Neural progenitor cell (in vitro differentiated cells): ENCODE measurements around the gene ARL6IP5. TPM values are rescaled to one million over a fixed set of nuclear protein-coding genes. Genes with fewer than 3 reads are reported as not detected.

Experiments used
- DNase-seq: peaks from one replicate; pipeline ENCODE4 v3.0.0-alpha.2; 2016; ENCODE audit warnings: low spot score
- H2AFZ ChIP-seq: fragments of 200-600 bp; sonication (generic); replicated peaks from 2 replicates; pipeline ENCODE4 v1.6.1; 2016; ENCODE audit warnings: antibody characterized with exemption
- H3F3A ChIP-seq: fragments of 200-600 bp; sonication (generic); 2 replicates; pipeline ENCODE4 v1.6.1; 2016; ENCODE audit warnings: antibody characterized with exemption, low read depth
- H3K27ac ChIP-seq: fragments of 200-600 bp; sonication (generic); 2 replicates; pipeline ENCODE4 v1.5.1; 2016; ENCODE audit warnings: mild to moderate bottlenecking
- H3K27me3 ChIP-seq: fragments of 200-600 bp; sonication (generic); 2 replicates; pipeline ENCODE4 v1.6.1; 2016; ENCODE audit warnings: mild to moderate bottlenecking, moderate library complexity
- H3K36me3 ChIP-seq: fragments of 200-600 bp; sonication (generic); 2 replicates; pipeline ENCODE4 v1.5.1; 2016
- H3K4me1 ChIP-seq: fragments of 200-600 bp; sonication (generic); 2 replicates; pipeline ENCODE4 v1.6.1; 2016; ENCODE audit warnings: mixed run types
- H3K4me2 ChIP-seq: fragments of 200-600 bp; sonication (generic); 2 replicates; pipeline ENCODE4 v1.6.1; 2016
- H3K4me3 ChIP-seq: fragments of 200-600 bp; sonication (generic); 2 replicates; pipeline ENCODE4 v1.5.1; 2016
- H3K79me2 ChIP-seq: fragments of 200-600 bp; sonication (generic); 2 replicates; pipeline ENCODE4 v1.6.1; 2016; ENCODE audit warnings: low read depth
- H3K9ac ChIP-seq: fragments of 200-600 bp; sonication (generic); 2 replicates; pipeline ENCODE4 v1.6.1; 2016
- H3K9me3 ChIP-seq: fragments of 200-600 bp; sonication (generic); 2 replicates; pipeline ENCODE4 v1.5.1; 2016; ENCODE audit warnings: low read depth
- H4K20me1 ChIP-seq: fragments of 200-600 bp; sonication (generic); 2 replicates; pipeline ENCODE4 v1.6.1; 2016; ENCODE audit warnings: low read depth
- H3K27ac Mint-ChIP-seq: 3 replicates; pipeline ENCODE4 v1.8.0; 2021; ENCODE audit warnings: mixed read lengths
- H3K27me3 Mint-ChIP-seq: 2 replicates; pipeline ENCODE4 v1.8.0; 2022; ENCODE audit warnings: low read depth, mild to moderate bottlenecking, inconsistent platforms, moderate library complexity, mixed read lengths; ENCODE audit not compliant: insufficient read depth
- H3K36me3 Mint-ChIP-seq: 3 replicates; pipeline ENCODE4 v1.8.0; 2021; ENCODE audit warnings: mixed read lengths
- H3K4me1 Mint-ChIP-seq: 3 replicates; pipeline ENCODE4 v1.8.0; 2021; ENCODE audit warnings: mixed read lengths
- H3K4me3 Mint-ChIP-seq: 3 replicates; pipeline ENCODE4 v1.8.0; 2021; ENCODE audit warnings: mild to moderate bottlenecking, moderate library complexity, mixed read lengths
- H3K9me3 Mint-ChIP-seq: 3 replicates; pipeline ENCODE4 v1.8.0; 2020; ENCODE audit warnings: mixed read lengths
- EZH2 ChIP-seq: fragments of 200-600 bp; sonication (generic); IDR thresholded peaks from 2 replicates; pipeline ENCODE4 v1.6.1; 2017; ENCODE audit warnings: antibody characterized with exemption, mild to moderate bottlenecking, moderate library complexity
- EZH2phosphoT487 ChIP-seq: fragments of 200-600 bp; sonication (generic); IDR thresholded peaks from 2 replicates; pipeline ENCODE4 v1.6.1; 2017; ENCODE audit warnings: antibody characterized with exemption
- total RNA-seq: library from RNA; depleted of rRNA; stranded (reverse); fragments of >200 nt; gene quantifications from 2 replicates; pipeline ENCODE4 v1.2.3, GENCODE V29; 2015; ENCODE audit warnings: low replicate concordance
- TF ChIP-seq, protein P1 (sequence below): fragments of 200-600 bp; sonication (generic); IDR thresholded peaks from 2 replicates; pipeline ENCODE4 v1.5.1; 2017; ENCODE audit warnings: antibody characterized with exemption, mild to moderate bottlenecking

The ARL6IP5 gene
- total RNA-seq, 1 donor from 2014 or later, result 72.4 TPM

DNA sequence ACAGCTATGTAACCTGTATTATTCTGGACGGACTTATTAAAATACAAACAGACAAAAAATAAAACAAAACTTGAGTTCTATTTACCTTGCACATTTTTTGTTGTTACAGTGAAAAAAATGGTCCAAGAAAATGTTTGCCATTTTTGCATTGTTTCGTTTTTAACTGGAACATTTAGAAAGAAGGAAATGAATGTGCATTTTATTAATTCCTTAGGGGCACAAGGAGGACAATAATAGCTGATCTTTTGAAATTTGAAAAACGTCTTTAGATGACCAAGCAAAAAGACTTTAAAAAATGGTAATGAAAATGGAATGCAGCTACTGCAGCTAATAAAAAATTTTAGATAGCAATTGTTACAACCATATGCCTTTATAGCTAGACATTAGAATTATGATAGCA, 20.6 kb downstream of the ARL6IP5 start:
- TF ChIP-seq EZH2 (no peak), EZH2phosphoT487 (no peak)
- TF ChIP-seq, protein P1, sequence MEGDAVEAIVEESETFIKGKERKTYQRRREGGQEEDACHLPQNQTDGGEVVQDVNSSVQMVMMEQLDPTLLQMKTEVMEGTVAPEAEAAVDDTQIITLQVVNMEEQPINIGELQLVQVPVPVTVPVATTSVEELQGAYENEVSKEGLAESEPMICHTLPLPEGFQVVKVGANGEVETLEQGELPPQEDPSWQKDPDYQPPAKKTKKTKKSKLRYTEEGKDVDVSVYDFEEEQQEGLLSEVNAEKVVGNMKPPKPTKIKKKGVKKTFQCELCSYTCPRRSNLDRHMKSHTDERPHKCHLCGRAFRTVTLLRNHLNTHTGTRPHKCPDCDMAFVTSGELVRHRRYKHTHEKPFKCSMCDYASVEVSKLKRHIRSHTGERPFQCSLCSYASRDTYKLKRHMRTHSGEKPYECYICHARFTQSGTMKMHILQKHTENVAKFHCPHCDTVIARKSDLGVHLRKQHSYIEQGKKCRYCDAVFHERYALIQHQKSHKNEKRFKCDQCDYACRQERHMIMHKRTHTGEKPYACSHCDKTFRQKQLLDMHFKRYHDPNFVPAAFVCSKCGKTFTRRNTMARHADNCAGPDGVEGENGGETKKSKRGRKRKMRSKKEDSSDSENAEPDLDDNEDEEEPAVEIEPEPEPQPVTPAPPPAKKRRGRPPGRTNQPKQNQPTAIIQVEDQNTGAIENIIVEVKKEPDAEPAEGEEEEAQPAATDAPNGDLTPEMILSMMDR, result no peak
- no peaks in the 10 kb centered on the region for H3K36me3 ChIP-seq
- H3K27ac ChIP-seq, result no peak overlapping the region
- H3K79me2 ChIP-seq, result no peaks in the 10 kb centered on the region
- H2AFZ ChIP-seq, result no peak overlapping the region
- Mint-ChIP-seq H3K27me3 (no peaks in the 10 kb centered on the region), H3K4me1 (peaks cover 3% of the 10 kb centered on the region), H3K27ac (no peak overlapping the region), H3K9me3 (no peaks in the 10 kb centered on the region), H3K36me3 (peaks cover 13% of the 10 kb centered on the region), H3K4me3 (no peak overlapping the region)
- H4K20me1 ChIP-seq, result no peaks in the 10 kb centered on the region
- H3K4me2 ChIP-seq, result no peak overlapping the region
- H3K4me3 ChIP-seq, result no peak overlapping the region
- H3K9me3 ChIP-seq, result no peaks in the 10 kb centered on the region
- no peak overlapping the region for H3K9ac ChIP-seq
- no peaks in the 10 kb centered on the region for H3F3A ChIP-seq
- DNase-seq, result no peak
- H3K27me3 ChIP-seq, result no peaks in the 10 kb centered on the region
- H3K4me1 ChIP-seq, result no peaks in the 10 kb centered on the region

DNA sequence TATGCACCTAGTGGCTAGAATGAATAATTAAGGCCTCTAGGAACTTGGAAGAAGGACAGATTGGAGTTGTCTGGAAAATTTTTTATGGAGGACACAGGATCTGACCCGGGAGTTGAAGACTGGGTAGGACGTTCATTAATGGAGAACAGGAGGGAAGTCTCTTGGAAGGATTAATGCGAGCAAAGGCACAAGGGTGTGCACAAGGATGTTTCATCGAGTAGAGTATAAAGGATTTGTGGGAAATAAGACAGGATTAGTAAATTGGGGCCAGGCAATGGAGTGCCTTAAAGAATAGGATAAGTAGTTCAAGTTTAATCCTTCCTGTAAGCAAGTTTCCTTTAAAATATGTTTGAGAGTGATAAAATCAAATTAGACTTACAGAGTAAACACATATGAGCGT, 23.1 kb downstream of the ARL6IP5 start:
- Mint-ChIP-seq H3K27me3 (no peaks in the 10 kb centered on the region), H3K27ac (no peak overlapping the region), H3K4me3 (no peak overlapping the region), H3K36me3 (peaks cover 8% of the 10 kb centered on the region), H3K9me3 (no peaks in the 10 kb centered on the region), H3K4me1 (peaks cover 3% of the 10 kb centered on the region)
- Histone ChIP-seq H3K27ac (no peak overlapping the region), H3K4me2 (no peak overlapping the region), H3K79me2 (no peaks in the 10 kb centered on the region), H4K20me1 (no peaks in the 10 kb centered on the region), H2AFZ (no peak overlapping the region), H3K4me3 (no peak overlapping the region), H3K9ac (no peak overlapping the region), H3F3A (no peaks in the 10 kb centered on the region), H3K4me1 (no peaks in the 10 kb centered on the region), H3K36me3 (no peaks in the 10 kb centered on the region), H3K9me3 (no peaks in the 10 kb centered on the region), H3K27me3 (no peaks in the 10 kb centered on the region)
- DNase-seq, result no peak
- TF ChIP-seq EZH2, result no peak
- no peak for TF ChIP-seq EZH2phosphoT487
- TF ChIP-seq, protein P1, result no peak

GRCh38 chr3:69108811-69109210, 24.1 kb downstream of the ARL6IP5 start:
- TF ChIP-seq EZH2phosphoT487 (no peak), EZH2 (no peak)
- TF ChIP-seq, protein P1, result no peak
- H3K9ac ChIP-seq, result no peak overlapping the region
- no peaks in the 10 kb centered on the region for H4K20me1 ChIP-seq

More at GRCh38 chr3:69108811-69109210, 24.1 kb downstream of the ARL6IP5 start:
- Histone ChIP-seq H3K4me3 (no peak overlapping the region), H3K79me2 (no peaks in the 10 kb centered on the region), H3F3A (no peaks in the 10 kb centered on the region), H3K27ac (no peak overlapping the region), H3K27me3 (no peaks in the 10 kb centered on the region), H3K4me1 (no peaks in the 10 kb centered on the region), H2AFZ (no peak overlapping the region), H3K4me2 (no peak overlapping the region), H3K36me3 (no peaks in the 10 kb centered on the region), H3K9me3 (no peaks in the 10 kb centered on the region)
- H3K4me3 Mint-ChIP-seq, result no peak overlapping the region
- H3K9me3 Mint-ChIP-seq, result no peaks in the 10 kb centered on the region
- DNase-seq, result no peak
- H3K36me3 Mint-ChIP-seq, result peaks cover 5% of the 10 kb centered on the region
- no peak overlapping the region for H3K27ac Mint-ChIP-seq
- H3K27me3 Mint-ChIP-seq, result no peaks in the 10 kb centered on the region
- H3K4me1 Mint-ChIP-seq, result peaks cover 3% of the 10 kb centered on the region
